A549 treated with DMSO at 1 μM for 4 hours (cell line): ENCODE data around the gene NBL1. TPM values are rescaled to one million over a fixed set of nuclear protein-coding genes. Genes with fewer than 3 reads are reported as not detected.

ENCODE experiments used
- total RNA-seq: library from RNA; stranded (reverse); fragments of 200-300 nt; extraction: Qiagen RNA extraction; gene quantifications from 5 replicates; pipeline ENCODE4 v1.2.3, GENCODE V29; 2022; ENCODE audit warnings: low read depth

Gene NBL1
- 25.1 to 48.0 TPM (median 37.0 TPM) in 5 replicates for total RNA-seq

GRCh38 chr1:19643602-19644394 is at the start of gene NBL1:
Gene NBL1 (plus strand): TSS chr1:19644311. CDS start chr1:19655031, 10,720 bp downstream.

GRCh38 chr1:19664453-19665185 is 20.5 kb downstream of the NBL1 start, which contains the start of gene HTR6:
Gene HTR6 (plus strand): TSS chr1:19664875. CDS start chr1:19665754, 879 bp downstream.

Other genes starting within 250 kb of the NBL1 start
- 225 to 258 TPM (median 231 TPM) in 5 replicates for gene CAPZB, start 158.8 kb upstream of the NBL1 start, total RNA-seq
- 0.07 to 0.18 TPM (median 0.17 TPM) in 5 replicates for gene HTR6, start 20.6 kb downstream of the NBL1 start, total RNA-seq
- 3.9 to 7.6 TPM (median 6.7 TPM) in 5 replicates for gene TMCO4, start 155.6 kb downstream of the NBL1 start, total RNA-seq
- gene RNF186, start 171.0 kb downstream of the NBL1 start, total RNA-seq, result not detected in 5 replicates
- gene OTUD3, start 238.1 kb downstream of the NBL1 start, total RNA-seq, result 2.9 to 3.8 TPM (median 3.2 TPM) in 5 replicates